ENCODE measurements around the gene MRPL4.

DNA sequence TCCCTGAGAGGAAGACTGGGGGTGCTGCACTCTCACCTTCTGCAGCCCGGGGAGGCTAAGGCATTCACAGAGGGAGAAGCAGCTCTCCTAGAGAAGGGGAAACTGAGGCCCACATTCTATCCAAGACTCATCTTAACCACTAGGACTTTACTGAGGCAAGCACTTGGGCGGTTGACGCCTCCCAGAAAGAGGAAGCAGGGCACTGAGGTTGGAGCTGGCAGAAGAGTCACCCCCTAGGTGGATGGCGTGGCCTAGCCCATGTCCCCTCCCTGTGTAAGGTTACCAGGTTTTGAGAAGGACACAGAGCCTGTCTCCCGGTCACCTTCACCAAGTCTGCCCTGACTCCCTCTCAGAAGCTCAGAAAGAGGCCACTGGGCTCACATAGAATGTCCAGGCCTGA is 23.6 kb upstream of the MRPL4 start:
- TF ChIP-seq POLR2A (IDR thresholded peaks at IDR 0.05; ENCODE audit: low read length), result no peak
- TF ChIP-seq GATA1 (IDR thresholded peaks at IDR 0.05; ENCODE audit: low read depth, low read length), result no peak
